HepG2 (cell line): ENCODE results near the gene TSC22D2. TPM values are rescaled to one million over a fixed set of nuclear protein-coding genes. Genes with fewer than 3 reads are reported as not detected.

Experiments used
- FOSL2 ChIP-seq: sonication (generic); formaldehyde crosslinking; IDR thresholded peaks from 2 replicates; pipeline ENCODE4 v1.4.0; 2020; ENCODE audit warnings: missing genetic modification reagents
- GATA4 ChIP-seq: sonication (generic); IDR thresholded peaks from 2 replicates; pipeline ENCODE4 v1.6.1; 2016; ENCODE audit warnings: antibody characterized with exemption, low read depth, borderline replicate concordance
- HNRNPH1 ChIP-seq: fragments of 200-400 bp; formaldehyde crosslinking; optimal IDR thresholded peaks from 2 replicates; pipeline ENCODE3; 2017; ENCODE audit warnings: mild to moderate bottlenecking, low read depth, low read length
- HNRNPK ChIP-seq: fragments of 200-400 bp; formaldehyde crosslinking; IDR thresholded peaks from 2 replicates; pipeline ENCODE4 v1.6.1; 2018; ENCODE audit warnings: low read length, low read depth, moderate library complexity, mild to moderate bottlenecking; ENCODE audit not compliant: poor library complexity, severe bottlenecking
- JUND ChIP-seq: sonication (generic); formaldehyde crosslinking; IDR thresholded peaks from 2 replicates; pipeline ENCODE4 v1.8.0; 2022; ENCODE audit warnings: mild to moderate bottlenecking, missing genetic modification reagents
- KAT8 ChIP-seq: IDR thresholded peaks from 2 replicates; pipeline ENCODE4 v1.6.1; 2016; ENCODE audit warnings: missing genetic modification reagents, missing compliant biosample characterization
- KDM4B ChIP-seq: sonication (generic); formaldehyde crosslinking; IDR thresholded peaks from 2 replicates; pipeline ENCODE4 v1.4.0; 2020; ENCODE audit warnings: missing genetic modification reagents
- MAZ ChIP-seq, 2 experiments: sonication (generic) in 1 of 2; formaldehyde crosslinking in 1 of 2; IDR thresholded peaks; 2 replicates each; pipeline versions ENCODE4 v1.5.0 to v1.6.1; 2012 to 2020; ENCODE audit warnings: low read depth in 2 of 2, mild to moderate bottlenecking in 2 of 2, borderline replicate concordance in 1 of 2, improper control_type of control experiment in 1 of 2, low read length in 1 of 2, missing genetic modification reagents in 1 of 2, moderate library complexity in 1 of 2
- PATZ1 ChIP-seq: sonication (generic); formaldehyde crosslinking; IDR thresholded peaks from 2 replicates; pipeline ENCODE4 v1.4.0; 2020; ENCODE audit warnings: missing genetic modification reagents
- SKIL ChIP-seq: sonication (generic); formaldehyde crosslinking; IDR thresholded peaks from 2 replicates; pipeline ENCODE4 v1.8.0; 2022; ENCODE audit warnings: missing genetic modification reagents, mild to moderate bottlenecking, moderate library complexity, borderline replicate concordance
- THAP11 ChIP-seq: IDR thresholded peaks from 2 replicates; pipeline ENCODE4 v1.6.1; 2016; ENCODE audit warnings: missing biosample characterization, missing genetic modification reagents
- ZNF263 ChIP-seq: sonication (generic); formaldehyde crosslinking; IDR thresholded peaks from 2 replicates; pipeline ENCODE4 v1.4.0; 2020; ENCODE audit warnings: missing genetic modification reagents
- ZNF572 ChIP-seq: sonication (generic); formaldehyde crosslinking; IDR thresholded peaks from 2 replicates; pipeline ENCODE4 v1.5.1; 2020; ENCODE audit warnings: mild to moderate bottlenecking, missing genetic modification reagents
- ZNF687 ChIP-seq: sonication (generic); formaldehyde crosslinking; IDR thresholded peaks from 2 replicates; pipeline ENCODE4 v1.5.1; 2020; ENCODE audit warnings: mild to moderate bottlenecking, missing genetic modification reagents, moderate library complexity
- ZNF883 ChIP-seq: sonication (generic); formaldehyde crosslinking; IDR thresholded peaks from 2 replicates; pipeline ENCODE4 v1.5.1; 2020; ENCODE audit warnings: mild to moderate bottlenecking, missing genetic modification reagents; ENCODE audit errors: not compliant biosample characterization
- polyA plus RNA-seq, 8 experiments: library from polyadenylated mRNA; depleted of rRNA in 3 of 8; stranded (reverse) in 7 of 8; unstranded in 1 of 8; fragments of >200 nt; fragmentation: Illumina TruSeq in 4 of 8; extraction: Trizol in 4 of 8; gene quantifications; 2 replicates each; pipeline versions ENCODE4 v1.2.1 to v1.2.3, GENCODE V29; 2011 to 2016; ENCODE audit warnings: low read depth in 4 of 8, missing spikeins in 1 of 8, mixed read lengths in 1 of 8; ENCODE audit not compliant: insufficient read depth in 1 of 8
- total RNA-seq, 5 experiments: library from RNA; depleted of rRNA; stranded (reverse); fragments of >200 nt; fragmentation: Illumina TruSeq; extraction: Trizol; gene quantifications; 2 replicates each; pipeline ENCODE4 v1.2.3, GENCODE V29; 2016; ENCODE audit warnings: low read depth in 1 of 5

Gene TSC22D2
- total and polyA plus RNA-seq, 2 of the 13 experiments (the other 11 are each of a cell fraction or from before 2014, with no cell fraction given) = 4.6 to 8.2 TPM

GRCh38 chr3:150408221-150409124 is at the start of gene TSC22D2 (continued):
- TF ChIP-seq PATZ1 (CRISPR knock-in tag) = no peak; the same call in none of the 2 replicates
- peak; percentile 81; the same call in 1 of the 2 replicates for TF ChIP-seq GATA4
- TF ChIP-seq THAP11 (CRISPR knock-in tag) = peak; percentile 73
- TF ChIP-seq HNRNPH1 = no peak
- peak; percentile 61 for TF ChIP-seq FOSL2
- TF ChIP-seq HNRNPK = peak; percentile 61
- TF ChIP-seq KAT8 (CRISPR knock-in tag) = peak; percentile 87
- TF ChIP-seq ZNF687 (CRISPR knock-in tag) = peak; percentile 77
- TF ChIP-seq ZNF263 (CRISPR knock-in tag) = peak; percentile 74; the same call in 1 of the 2 replicates
- TF ChIP-seq JUND (CRISPR knock-in tag) = no peak
- 0 out of 2 replicates have a peak, but pooled peaks have one; percentile 47 for TF ChIP-seq MAZ (IDR thresholded peaks at IDR 0.05; ENCODE audit: borderline replicate concordance, low read depth, low read length)
- TF ChIP-seq MAZ (CRISPR knock-in tag; IDR thresholded peaks at IDR 0.05; ENCODE audit: low read depth) = peak; percentile 44; the same call in 1 of the 2 replicates
- TF ChIP-seq ZNF572 (CRISPR knock-in tag) = peak; percentile 77; the same call in 1 of the 2 replicates
- TF ChIP-seq KDM4B = no peak
- peak; percentile 72 for TF ChIP-seq SKIL
- peak; percentile 82 for TF ChIP-seq ZNF883 (CRISPR knock-in tag)
